Islet of Langerhans (tissue), 1 donor: ENCODE measurements around the gene USP22.
"Not testable (repeated sequence)": the region's sequence is repeated elsewhere in the genome, so short reads cannot be mapped to it uniquely, and the experiment has no call there.

ENCODE experiments used
- FAIRE-seq: peaks from one replicate; lab custom pipeline; 2011; peaks lifted over from hg19 to GRCh38; lab: Jason Lieb, UNC

Gene USP22

GRCh38 chr17:21042458-21043295 is at the start of gene USP22:
Gene USP22, minus strand, starts transcription at chr17:21043011. Its CDS starts 176 bp downstream, at chr17:21042835.
- no peak for FAIRE-seq

- FAIRE-seq, result no peak
These were observed 48.2 kb upstream of the USP22 start for GRCh38 chr17:21090902-21091618.

- no peak for FAIRE-seq
These were observed 47.4 kb upstream of the USP22 start for GRCh38 chr17:21089933-21090901.

GRCh38 chr17:21089145-21089544 is 46.3 kb upstream of the USP22 start:
- no peak for FAIRE-seq

- FAIRE-seq, result no peak
These were observed 42.9 kb upstream of the USP22 start for GRCh38 chr17:21085707-21086106.

GRCh38 chr17:21085280-21085679 is 42.5 kb upstream of the USP22 start:
- not testable (repeated sequence) for FAIRE-seq

GRCh38 chr17:21082001-21082436 is 39.2 kb upstream of the USP22 start:
- no peak for FAIRE-seq

- no peak for FAIRE-seq
These were observed 36.4 kb upstream of the USP22 start for GRCh38 chr17:21079196-21079595.

GRCh38 chr17:21078016-21078780 is 35.4 kb upstream of the USP22 start:
- FAIRE-seq, result no peak

- FAIRE-seq, result no peak
These were observed 34.5 kb upstream of the USP22 start for GRCh38 chr17:21077281-21077680.

- FAIRE-seq, result no peak
These were observed 33.4 kb upstream of the USP22 start for GRCh38 chr17:21076242-21076641.

- no peak for FAIRE-seq
These were observed 32.9 kb upstream of the USP22 start for GRCh38 chr17:21075739-21076085.

GRCh38 chr17:21072745-21073197 is 30.0 kb upstream of the USP22 start:
- no peak for FAIRE-seq

GRCh38 chr17:21066394-21066793 is 23.6 kb upstream of the USP22 start:
- no peak for FAIRE-seq

GRCh38 chr17:21061971-21062526 is 19.2 kb upstream of the USP22 start:
- FAIRE-seq, result no peak

GRCh38 chr17:21061158-21061835 is 18.5 kb upstream of the USP22 start:
- FAIRE-seq, result no peak

- no peak for FAIRE-seq
These were observed 16.9 kb upstream of the USP22 start for GRCh38 chr17:21059761-21060160.

- FAIRE-seq, result no peak
These were observed 15.5 kb upstream of the USP22 start for GRCh38 chr17:21058098-21058893.

GRCh38 chr17:21053056-21053455 is 10.2 kb upstream of the USP22 start:
- FAIRE-seq, result not testable (repeated sequence)

- no peak for FAIRE-seq
These were observed 6.6 kb upstream of the USP22 start for GRCh38 chr17:21049457-21049856.
